NCI-H2107 (cell line): Measurements from ENCODE around the gene BMP8A.
"Not testable (repeated sequence)": the region's sequence is repeated elsewhere in the genome, so short reads cannot be mapped to it uniquely, and the experiment has no call there.

ENCODE experiments used
- DNase-seq: peaks from one replicate; lab custom pipeline; 2025; lab: John Stamatoyannopoulos, UW

Gene BMP8A

GRCh38 chr1:39507230-39507928, 15.9 kb downstream of the BMP8A start:
- peak; percentile 93 for DNase-seq

GRCh38 chr1:39508266-39508665, 16.8 kb downstream of the BMP8A start:
- no peak for DNase-seq

DNA sequence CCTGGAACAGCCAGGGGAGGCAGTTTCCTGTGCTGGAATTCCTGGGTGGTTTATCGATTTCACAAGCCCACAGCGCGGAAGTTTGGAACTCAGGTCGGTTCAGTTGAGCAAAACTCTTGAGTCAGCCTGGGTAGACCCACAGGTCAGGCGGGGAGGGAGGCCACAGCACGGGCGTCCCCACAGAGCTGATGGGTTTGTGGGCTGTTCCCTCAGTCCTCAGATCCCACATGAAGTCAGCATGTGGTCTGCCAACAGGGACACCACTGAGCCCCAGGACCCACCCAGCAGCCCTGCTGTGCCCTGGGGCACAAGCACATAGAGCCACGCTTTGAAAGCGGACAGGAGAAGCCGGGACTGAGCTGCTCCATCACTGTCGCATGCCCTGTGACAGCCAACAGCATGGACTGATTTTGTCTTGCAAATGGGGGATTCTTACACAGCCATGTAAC, 17.4 kb downstream of the BMP8A start:
- no peak for DNase-seq

DNA sequence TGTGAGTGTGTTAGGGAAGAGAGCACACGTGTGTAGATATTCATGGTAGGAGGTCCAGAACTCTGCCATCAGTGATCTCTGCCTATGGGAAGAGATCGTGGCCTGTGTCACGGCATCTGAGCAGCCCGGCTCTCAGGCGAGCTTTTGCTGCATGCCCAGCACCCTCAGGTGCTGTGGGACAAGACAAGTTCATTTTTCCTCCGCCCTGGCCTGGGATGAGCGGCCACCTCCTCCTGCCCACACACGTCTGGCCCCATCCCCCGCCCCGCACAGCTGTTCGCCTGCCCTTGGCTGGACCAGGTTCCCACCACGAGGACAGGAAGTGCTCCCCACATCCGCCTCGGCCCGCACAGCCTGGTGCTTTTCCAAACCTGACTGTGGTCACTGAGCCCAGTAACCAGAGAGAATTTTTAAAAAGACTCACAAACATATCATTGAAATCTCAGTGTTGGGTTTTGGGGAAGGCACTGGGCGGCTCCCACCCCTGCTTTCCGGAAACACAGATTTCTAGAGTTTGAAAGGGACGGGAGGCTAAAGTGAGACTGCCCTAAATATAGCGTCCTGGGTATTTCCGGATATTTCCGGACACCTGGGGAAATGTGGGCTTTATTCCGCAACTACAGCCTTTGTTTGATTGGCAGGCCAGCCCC, 18.0 kb downstream of the BMP8A start:
- DNase-seq: no peak

- DNase-seq: not testable (repeated sequence)
These were observed 19.2 kb downstream of the BMP8A start for GRCh38 chr1:39510570-39511186.

GRCh38 chr1:39511477-39511876, 20.0 kb downstream of the BMP8A start:
- not testable (repeated sequence) for DNase-seq

GRCh38 chr1:39512234-39512847, 20.9 kb downstream of the BMP8A start:
- not testable (repeated sequence) for DNase-seq

GRCh38 chr1:39514710-39515124, 23.3 kb downstream of the BMP8A start:
- DNase-seq: not testable (repeated sequence)

DNA sequence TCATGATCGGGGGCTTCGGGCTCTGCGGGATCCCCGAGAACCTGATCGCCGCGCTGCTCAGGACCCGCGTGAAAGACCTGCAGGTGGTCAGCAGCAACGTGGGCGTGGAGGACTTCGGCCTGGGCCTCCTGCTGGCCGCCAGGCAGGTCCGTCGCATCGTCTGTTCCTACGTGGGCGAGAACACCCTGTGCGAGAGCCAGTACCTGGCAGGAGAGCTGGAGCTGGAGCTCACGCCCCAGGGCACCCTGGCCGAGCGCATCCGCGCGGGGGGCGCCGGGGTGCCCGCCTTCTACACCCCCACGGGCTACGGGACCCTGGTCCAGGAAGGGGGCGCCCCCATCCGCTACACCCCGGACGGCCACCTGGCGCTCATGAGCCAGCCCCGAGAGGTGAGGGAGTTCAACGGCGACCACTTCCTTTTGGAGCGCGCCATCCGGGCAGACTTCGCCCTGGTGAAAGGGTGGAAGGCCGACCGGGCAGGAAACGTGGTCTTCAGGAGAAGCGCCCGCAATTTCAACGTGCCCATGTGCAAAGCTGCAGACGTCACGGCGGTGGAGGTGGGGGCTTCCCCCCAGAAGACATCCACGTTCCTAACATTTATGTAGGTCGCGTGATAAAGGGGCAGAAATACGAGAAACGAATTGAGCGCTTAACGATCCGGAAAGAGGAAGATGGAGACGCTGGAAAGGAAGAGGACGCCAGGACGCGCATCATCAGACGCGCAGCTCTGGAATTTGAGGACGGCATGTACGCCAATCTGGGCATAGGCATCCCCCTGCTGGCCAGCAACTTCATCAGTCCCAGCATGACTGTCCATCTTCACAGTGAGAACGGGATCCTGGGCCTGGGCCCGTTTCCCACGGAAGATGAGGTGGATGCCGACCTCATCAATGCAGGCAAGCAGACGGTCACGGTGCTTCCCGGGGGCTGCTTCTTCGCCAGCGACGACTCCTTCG, 24.0 kb downstream of the BMP8A start:
- not testable (repeated sequence) for DNase-seq

- not testable (repeated sequence) for DNase-seq
These were observed 25.4 kb downstream of the BMP8A start for GRCh38 chr1:39516841-39517240.

DNA sequence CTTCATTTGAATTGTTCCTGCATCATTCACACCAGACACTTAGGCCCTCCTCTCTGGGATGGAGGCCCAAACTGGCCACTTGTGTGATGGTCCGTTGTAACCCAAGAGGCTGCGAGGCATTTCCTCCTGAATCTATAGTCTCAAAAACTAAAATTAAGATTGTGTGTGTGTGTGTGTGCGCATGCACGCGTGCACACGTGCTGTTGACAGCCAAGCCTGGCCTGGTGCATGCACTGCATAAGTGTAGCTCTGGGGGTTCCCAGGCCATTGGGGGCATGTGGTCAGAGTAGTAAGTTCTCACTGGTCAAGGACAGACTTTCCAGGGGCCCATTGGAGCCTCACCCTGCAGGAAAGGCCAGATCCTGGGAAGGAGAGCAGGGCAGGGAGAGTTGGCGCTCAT, 26.5 kb downstream of the BMP8A start:
- not testable (repeated sequence) for DNase-seq

- DNase-seq: not testable (repeated sequence)
These were observed 27.9 kb downstream of the BMP8A start for GRCh38 chr1:39519376-39519775.

DNA sequence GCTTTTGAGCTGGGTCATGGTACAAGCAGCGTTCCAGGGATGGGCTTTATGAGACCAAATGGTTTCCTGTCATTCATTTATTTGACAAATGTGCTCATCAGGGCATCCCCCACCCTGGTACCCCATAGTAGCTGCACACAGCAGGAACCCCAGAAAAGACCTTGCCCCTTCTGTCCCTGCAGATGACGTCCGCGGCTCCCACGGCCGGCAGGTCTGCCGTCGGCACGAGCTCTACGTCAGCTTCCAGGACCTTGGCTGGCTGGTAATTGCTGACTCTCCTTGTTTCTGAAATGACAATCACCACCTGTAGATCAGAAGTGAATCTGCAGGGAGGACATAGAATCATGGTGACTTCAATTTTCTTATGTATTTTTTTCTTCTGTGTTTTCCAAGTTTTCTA, 30.8 kb downstream of the BMP8A start:
- DNase-seq: not testable (repeated sequence)

DNA sequence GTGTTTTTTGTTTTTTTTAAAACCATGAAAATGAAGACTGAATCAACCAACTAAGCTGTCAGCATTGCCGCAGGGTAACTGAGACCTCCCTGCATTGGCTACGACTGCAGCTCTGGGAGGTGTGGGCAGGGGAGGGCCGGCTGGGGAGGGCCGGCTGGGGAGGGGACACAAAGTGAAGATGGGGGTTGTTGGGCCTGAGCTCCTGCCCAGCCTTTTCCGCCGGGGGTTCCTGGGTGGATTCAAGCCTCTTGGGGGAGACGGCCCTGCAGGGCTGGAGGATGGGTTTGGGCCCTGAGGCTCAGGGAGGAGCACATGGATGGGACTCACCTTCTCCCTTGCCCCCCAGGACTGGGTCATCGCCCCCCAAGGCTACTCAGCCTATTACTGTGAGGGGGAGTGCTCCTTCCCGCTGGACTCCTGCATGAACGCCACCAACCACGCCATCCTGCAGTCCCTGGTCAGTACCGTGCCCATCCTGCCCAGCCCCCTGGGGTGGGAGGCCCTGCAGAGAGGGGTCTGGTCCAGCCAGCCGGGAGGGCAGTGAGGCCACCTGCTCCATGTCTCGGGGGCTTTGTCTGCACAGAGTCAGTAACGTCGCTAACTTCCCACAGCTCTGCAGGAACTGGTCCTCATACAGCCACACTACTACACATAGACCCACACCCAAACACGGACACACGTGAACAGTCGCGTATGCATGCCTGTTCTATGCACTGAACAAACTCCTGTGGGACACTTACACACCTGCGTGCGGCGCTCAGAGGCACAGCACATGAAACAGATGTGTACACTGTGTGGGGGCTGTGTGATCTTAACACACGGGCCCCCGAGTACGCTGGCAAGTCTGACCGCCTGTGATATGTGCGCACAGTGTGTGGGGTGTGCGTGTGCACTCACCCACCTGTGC, 31.5 kb downstream of the BMP8A start:
- DNase-seq: no peak

- no peak for DNase-seq
These were observed 32.7 kb downstream of the BMP8A start for GRCh38 chr1:39524171-39524570.

DNA sequence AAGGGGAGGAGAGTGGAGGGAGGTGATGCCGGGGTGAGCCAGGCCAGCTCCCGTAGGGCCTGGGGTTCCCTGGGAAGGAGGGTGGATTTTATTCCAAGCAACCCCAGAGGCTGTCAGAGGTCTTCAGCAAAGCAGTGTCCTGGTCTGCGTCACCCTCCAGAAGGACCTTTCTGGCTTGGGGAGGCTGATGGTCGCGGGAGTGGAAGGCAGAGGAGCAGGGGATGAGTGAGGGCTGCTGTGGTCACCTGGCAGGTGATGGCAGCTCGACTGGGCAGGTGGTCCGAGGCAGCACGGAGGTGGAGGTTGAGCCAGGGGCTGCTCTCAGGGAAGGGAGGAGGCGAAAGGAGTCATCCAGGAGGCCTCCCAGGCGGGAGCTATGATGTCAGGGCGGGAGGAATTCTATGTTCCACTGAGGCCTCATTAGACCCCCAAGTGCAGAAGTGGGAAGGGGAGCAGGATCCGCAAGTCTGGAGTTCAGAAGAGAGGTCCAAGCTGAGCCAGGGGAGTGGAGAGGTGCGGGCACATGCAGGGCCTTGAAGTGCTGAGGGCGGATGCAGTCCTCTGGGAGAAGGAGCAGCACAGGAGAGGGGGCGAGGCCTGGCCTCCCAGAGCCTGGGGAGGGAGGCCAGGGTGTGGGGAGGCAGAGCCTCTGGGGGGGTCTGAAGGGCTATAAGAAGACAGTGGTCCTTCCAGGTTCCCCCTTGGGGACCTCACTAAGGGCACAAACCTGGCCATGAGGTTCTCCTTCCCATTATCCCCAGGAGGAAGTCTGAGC, 33.3 kb downstream of the BMP8A start:
- no peak for DNase-seq

- no peak for DNase-seq
These were observed 34.1 kb downstream of the BMP8A start for GRCh38 chr1:39525366-39526165.

GRCh38 chr1:39526466-39527189, 35.2 kb downstream of the BMP8A start:
- no peak for DNase-seq
